IPS-NIHi7 (cell line): Measurements from ENCODE around the gene FILIP1.
"Not testable (repeated sequence)": the region's sequence is repeated elsewhere in the genome, so short reads cannot be mapped to it uniquely, and the experiment has no call there.

Source experiments
- DNase-seq: peaks from one replicate; pipeline ENCODE4 v3.0.0; 2012; ENCODE audit warnings: mixed read lengths; ENCODE audit errors: extremely low spot score

FILIP1 gene

DNA sequence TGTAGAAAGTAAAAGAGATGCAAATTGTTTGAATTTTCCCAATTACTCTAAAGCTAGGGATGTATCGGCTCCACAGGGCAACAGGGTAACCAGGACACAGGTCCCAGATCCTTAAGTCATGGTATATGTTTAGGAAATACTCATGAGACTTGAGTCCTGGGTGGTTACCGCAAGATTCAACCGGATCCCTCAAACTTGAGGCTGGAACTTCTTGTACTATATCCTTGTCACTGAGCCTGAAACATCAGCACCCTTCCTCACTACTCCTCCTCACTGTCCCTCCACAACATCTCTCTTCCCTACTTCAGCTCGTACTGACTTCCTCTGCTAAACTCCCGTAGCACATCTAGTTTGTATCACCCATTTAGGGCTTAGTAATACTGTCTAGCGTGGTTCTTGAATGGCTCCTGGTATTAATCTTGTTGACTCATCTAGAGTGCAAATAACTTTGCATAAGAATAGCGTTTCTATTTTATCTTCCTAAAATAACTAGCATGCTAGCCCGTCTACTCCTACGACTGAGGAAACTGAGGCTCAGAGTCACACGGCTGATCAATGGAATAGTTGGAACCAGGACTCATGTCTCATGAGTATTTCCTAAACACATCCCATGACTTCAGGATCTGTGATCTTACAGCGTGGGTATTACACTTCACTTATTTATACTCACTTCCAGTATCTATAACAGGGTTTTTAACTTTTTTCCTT lies 72.1 kb downstream of the FILIP1 start:
- no peak for DNase-seq

DNA sequence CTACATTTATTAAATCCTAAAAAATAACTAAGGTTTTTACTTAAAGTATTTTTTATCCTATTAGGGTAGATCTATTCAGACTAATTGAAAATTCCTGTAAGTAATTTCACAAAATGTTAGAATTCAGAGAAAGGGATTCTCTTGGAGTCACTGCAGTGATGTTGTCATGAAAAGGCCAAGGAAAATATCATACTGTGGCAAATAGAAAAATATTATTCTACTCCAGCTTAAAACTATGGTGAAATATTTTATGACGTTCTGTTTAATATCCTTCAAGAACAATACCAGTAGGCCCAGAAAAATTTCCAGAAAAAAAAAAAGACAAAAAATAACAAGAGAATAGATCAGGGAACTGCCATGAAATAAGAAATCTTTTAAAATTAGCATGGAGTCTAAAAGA lies 73.6 kb downstream of the FILIP1 start:
- DNase-seq = no peak

GRCh38 chr6:75419416-75419815 lies 74.2 kb downstream of the FILIP1 start:
- no peak for DNase-seq

GRCh38 chr6:75418233-75418632 lies 75.4 kb downstream of the FILIP1 start:
- no peak for DNase-seq

DNA sequence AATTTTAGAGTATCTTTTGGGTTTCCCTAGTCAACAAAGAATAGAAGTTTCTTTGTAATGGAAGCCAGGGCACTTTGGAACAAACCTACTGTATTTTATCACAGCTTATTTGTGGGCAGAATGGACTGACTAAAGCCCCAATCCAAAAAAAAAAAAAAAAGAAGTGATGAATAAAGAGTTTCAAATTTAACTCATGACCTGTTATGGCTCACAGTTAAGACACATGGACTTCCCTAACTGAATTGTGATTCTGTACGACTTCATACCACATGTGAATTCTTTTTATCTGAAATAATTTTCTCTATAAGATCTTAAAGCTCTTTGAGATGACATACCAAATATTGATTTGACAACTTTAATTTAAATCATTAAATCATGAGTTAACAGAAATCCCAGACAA lies 77.2 kb downstream of the FILIP1 start:
- DNase-seq = no peak

DNA sequence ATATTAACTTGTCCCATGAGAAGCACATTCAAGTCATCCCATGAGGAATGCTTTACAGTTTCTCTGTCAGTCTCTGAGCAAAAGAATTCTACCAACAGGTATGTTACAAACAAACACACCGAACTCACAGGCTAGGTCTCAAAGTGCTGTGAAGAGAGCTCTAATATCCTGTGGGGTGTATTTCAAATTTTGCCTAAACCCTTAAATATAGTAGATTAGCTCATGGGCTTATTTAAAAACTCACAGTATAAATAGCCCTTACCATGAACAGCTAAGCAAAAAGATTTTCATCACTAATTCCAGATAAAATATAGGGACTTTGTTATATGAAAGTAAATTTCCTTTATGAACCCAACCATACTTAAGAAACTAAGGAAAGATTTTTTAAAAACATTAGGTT lies 77.8 kb downstream of the FILIP1 start:
- DNase-seq = no peak

- DNase-seq = no peak
These were observed 79.1 kb downstream of the FILIP1 start for GRCh38 chr6:75414445-75415021.

- no peak for DNase-seq
These were observed 80.5 kb downstream of the FILIP1 start for GRCh38 chr6:75412969-75413662.

DNA sequence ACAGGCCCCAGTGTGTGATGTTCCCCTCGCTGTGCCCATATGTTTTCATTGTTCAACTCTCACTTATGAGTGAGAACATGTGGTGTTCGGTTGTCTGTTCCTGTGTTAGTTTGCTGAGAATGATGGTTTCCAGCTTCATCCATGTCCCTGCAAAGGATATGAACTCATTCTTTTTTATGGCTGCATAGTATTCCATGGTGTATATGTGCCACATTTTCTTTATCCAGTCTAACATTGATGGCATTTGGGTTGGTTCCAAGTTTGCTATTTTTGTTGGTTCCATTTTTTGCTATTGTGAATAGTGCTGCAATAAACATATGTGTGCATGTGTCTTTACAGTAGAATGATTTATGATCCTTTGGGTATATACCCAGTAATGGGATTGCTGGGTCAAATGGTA lies 83.0 kb downstream of the FILIP1 start:
- not testable (repeated sequence) for DNase-seq

- DNase-seq = no peak
These were observed 83.7 kb downstream of the FILIP1 start for GRCh38 chr6:75409928-75410327.

DNA sequence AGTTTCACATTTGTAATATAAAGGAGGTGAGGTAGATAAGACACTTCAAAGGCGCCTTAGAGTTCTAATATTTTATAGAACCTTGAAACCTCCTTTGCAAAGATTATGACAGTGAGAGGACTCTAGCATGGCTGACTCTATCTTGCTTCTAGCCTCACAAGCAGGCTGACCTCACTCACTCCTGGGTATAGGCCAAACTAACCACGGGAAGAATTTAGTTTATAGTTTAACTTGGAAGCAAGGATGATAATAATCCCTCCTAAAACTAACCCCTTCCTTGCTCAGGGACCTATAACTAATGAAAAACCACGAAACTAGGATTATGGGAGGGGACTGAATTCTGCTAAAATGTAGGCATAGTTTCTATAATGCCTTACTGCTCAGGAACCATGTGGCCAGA lies 84.3 kb downstream of the FILIP1 start:
- no peak for DNase-seq

- no peak for DNase-seq
These were observed 90.0 kb downstream of the FILIP1 start for GRCh38 chr6:75403563-75404080.

GRCh38 chr6:75402296-75402695 lies 91.3 kb downstream of the FILIP1 start:
- no peak for DNase-seq

GRCh38 chr6:75397656-75398465 lies 95.7 kb downstream of the FILIP1 start:
- DNase-seq = no peak

GRCh38 chr6:75397171-75397570 lies 96.4 kb downstream of the FILIP1 start:
- no peak for DNase-seq

DNA sequence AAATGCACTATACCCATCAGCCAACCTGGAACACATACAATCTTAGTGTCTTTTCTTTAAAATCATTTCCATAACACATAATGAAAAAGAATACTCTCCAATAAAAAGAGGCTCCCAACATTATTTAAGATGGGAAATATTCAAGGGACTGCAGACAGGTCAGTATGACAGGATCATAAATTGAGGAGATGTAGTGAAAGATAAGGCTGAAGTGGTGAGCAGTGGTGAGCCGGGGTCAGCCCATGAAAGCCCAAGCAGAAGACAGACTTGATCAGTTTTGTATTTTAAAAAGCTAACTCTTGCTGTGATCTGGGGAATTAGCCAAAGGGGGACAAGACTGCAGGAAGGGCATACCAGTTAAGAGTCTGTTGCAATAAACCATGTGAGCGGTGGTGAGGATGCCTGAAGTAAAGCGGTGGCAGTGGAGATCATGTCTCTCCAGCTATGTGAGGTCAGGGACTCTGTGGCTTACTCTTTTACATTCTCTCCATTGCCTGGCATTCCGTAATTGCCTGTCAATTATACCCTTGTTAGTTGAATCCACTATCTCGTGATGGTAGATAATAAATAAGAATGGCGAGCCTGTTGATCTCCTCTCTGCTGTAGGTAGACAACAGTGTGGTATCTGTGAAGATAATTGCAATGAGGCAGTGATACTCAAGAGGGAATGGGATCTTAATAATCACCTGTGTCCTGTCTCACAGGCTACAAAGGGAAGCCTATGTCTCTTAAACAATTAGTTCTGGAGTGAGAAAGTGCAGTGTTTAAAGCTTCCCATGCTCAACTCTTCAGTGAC lies 97.4 kb downstream of the FILIP1 start:
- no peak for DNase-seq

- DNase-seq = no peak
These were observed 99.8 kb downstream of the FILIP1 start for GRCh38 chr6:75393806-75394205.

GRCh38 chr6:75391276-75391675 lies 102.3 kb downstream of the FILIP1 start:
- no peak for DNase-seq

DNA sequence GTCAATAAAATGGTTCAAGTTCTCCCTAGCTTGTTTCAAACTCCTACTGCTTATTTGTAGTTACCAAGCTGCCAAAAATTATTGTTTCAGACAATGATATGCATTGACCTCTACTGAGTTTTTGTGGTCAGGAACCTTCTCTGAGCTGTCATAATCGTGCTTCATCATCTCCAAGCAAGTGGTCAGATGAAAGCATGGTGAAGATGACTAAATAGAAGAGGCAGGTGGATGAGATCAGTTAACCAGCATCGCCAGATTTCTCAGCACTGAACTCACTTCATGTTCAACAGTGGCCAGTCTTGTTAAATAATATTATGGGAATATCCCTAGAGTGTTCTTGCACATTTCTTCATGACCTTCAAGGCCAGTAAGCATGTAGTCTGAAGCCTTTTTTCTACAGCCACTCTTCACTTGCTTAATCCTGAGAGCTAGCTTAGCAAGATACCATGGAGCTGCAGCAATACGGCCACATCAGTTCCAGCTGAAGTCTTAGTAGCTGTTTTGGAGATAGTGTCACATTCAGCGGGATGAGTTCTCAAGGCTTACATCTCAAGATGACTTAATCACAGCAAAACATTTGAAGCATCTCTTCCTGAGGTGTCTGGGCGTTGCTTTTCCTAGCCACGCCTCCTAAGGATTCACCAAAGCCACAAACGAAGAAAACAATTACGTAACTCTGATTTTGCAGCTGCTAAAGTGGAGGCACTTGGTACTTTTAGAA lies 107.4 kb downstream of the FILIP1 start:
- no peak for DNase-seq

DNA sequence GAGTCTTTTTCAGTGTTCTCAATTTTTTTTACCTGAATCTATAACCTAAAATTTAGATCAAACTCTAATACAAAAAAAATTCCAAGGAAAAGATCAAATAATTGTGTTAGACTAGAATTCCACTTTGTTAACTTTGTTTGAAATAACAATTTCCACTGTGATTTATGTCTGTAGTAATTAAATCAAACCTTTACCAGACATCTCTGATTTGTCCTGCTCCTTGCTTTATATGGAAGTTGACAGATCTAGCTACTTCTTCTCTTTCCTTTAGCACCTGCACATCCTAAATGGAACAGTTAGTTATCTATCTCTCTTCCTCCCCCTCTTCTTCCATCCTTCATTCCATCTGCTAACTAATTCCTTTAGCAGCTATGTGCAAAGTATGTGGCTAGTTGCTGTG lies 109.5 kb downstream of the FILIP1 start:
- no peak for DNase-seq

DNA sequence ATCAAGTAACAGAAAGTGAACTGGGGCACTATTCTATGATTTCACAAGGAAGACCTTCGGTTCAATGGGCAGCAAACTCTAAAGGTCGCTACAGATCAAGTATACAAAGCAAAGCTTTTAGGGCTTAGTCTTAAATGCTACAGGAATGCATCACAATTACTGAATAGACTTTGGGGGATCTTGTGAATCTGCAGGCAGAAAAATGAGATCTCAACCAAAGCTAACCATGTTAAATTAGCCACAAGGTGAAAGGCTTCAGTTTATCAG lies 111.0 kb downstream of the FILIP1 start:
- no peak for DNase-seq
